Measurements from ENCODE around the gene DPH3. TPM values are rescaled to one million over a fixed set of nuclear protein-coding genes. Genes with fewer than 3 reads are reported as not detected.

The DPH3 gene
- total and polyA plus RNA-seq, 2 experiments from 2014 or later = 36.9 to 51.8 TPM

- Histone ChIP-seq H3K27ac (no peak overlapping the region), H3K9me3 (ENCODE audit: low read depth) (no peaks in the 10 kb centered on the region), H3K4me3 (no peak overlapping the region), H3K36me3 (replicated peaks; ENCODE audit: insufficient read depth, low read depth) (no peaks in the 10 kb centered on the region), H3K4me1 (ENCODE audit: insufficient read depth) (peaks cover 8% of the 10 kb centered on the region), H3K4me2 (no peak overlapping the region), H3K9me2 (replicated peaks; ENCODE audit: insufficient read depth) (no peaks in the 10 kb centered on the region), H3K27me3 (no peaks in the 10 kb centered on the region), H4K20me1 (ENCODE audit: insufficient read depth, poor library complexity, severe bottlenecking) (no peaks in the 10 kb centered on the region), H3K79me2 (no peaks in the 10 kb centered on the region), H2AFZ (no peak overlapping the region)
- TF ChIP-seq CTCF (IDR thresholded peaks at IDR 0.05; ENCODE audit: poor library complexity) = no peak
- WGBS (ENCODE audit: low lambda C conversion rate, missing lambda C conversion rate) = 97% methylated on average over 5 of the region's 5 CpGs
- no peak for DNase-seq (ENCODE audit: low spot score)
Observed at GRCh38 chr3:16241225-16241624, 23.5 kb downstream of the DPH3 start.

- peak; percentile 32 for DNase-seq (ENCODE audit: low spot score)
- Histone ChIP-seq H3K9me3 (ENCODE audit: low read depth) (no peaks in the 10 kb centered on the region), H3K27me3 (no peaks in the 10 kb centered on the region), H3K36me3 (replicated peaks; ENCODE audit: insufficient read depth, low read depth) (no peaks in the 10 kb centered on the region), H3K27ac (peak overlapping the region; percentile 61), H4K20me1 (ENCODE audit: insufficient read depth, poor library complexity, severe bottlenecking) (no peaks in the 10 kb centered on the region), H3K9me2 (replicated peaks; ENCODE audit: insufficient read depth) (no peaks in the 10 kb centered on the region), H3K79me2 (no peaks in the 10 kb centered on the region), H3K4me3 (no peak overlapping the region), H2AFZ (no peak overlapping the region), H3K4me1 (ENCODE audit: insufficient read depth) (peaks cover 8% of the 10 kb centered on the region), H3K4me2 (no peak overlapping the region)
- WGBS (ENCODE audit: low lambda C conversion rate, missing lambda C conversion rate) = 68% methylated on average over 6 of the region's 6 CpGs
- TF ChIP-seq CTCF (IDR thresholded peaks at IDR 0.05; ENCODE audit: poor library complexity) (no peak), EZH2phosphoT487 (IDR thresholded peaks at IDR 0.05; ENCODE audit: low read depth, severe bottlenecking, unreplicated experiment) (no peak)
Observed at GRCh38 chr3:16240229-16241023, 24.3 kb downstream of the DPH3 start.

GRCh38 chr3:16239780-16240179 is 25.0 kb downstream of the DPH3 start:
- H4K20me1 ChIP-seq (ENCODE audit: insufficient read depth, poor library complexity, severe bottlenecking) = no peaks in the 10 kb centered on the region
- no peak overlapping the region for H3K4me2 ChIP-seq
- H3K27ac ChIP-seq = peak overlapping the region; percentile 61
- H2AFZ ChIP-seq = no peak overlapping the region
- no peak overlapping the region for H3K4me3 ChIP-seq
- DNase-seq (ENCODE audit: low spot score) = no peak
- H3K36me3 ChIP-seq (replicated peaks; ENCODE audit: insufficient read depth, low read depth) = no peaks in the 10 kb centered on the region
- no peak for TF ChIP-seq EZH2 (IDR thresholded peaks at IDR 0.05; ENCODE audit: borderline replicate concordance)
- TF ChIP-seq EZH2phosphoT487 (IDR thresholded peaks at IDR 0.05; ENCODE audit: low read depth, severe bottlenecking, unreplicated experiment) = no peak
- no peak for TF ChIP-seq CTCF (IDR thresholded peaks at IDR 0.05; ENCODE audit: poor library complexity)
- H3K4me1 ChIP-seq (ENCODE audit: insufficient read depth) = peaks cover 8% of the 10 kb centered on the region
- no peaks in the 10 kb centered on the region for H3K9me3 ChIP-seq (ENCODE audit: low read depth)
- H3K9me2 ChIP-seq (replicated peaks; ENCODE audit: insufficient read depth) = no peaks in the 10 kb centered on the region
- no peaks in the 10 kb centered on the region for H3K79me2 ChIP-seq
- 40% methylated on average over 4 of the region's 4 CpGs for WGBS (ENCODE audit: low lambda C conversion rate, missing lambda C conversion rate)
- no peaks in the 10 kb centered on the region for H3K27me3 ChIP-seq
